GM21529 (cell line): Measurements from ENCODE around the gene ZNF750.

Experiments
- ATAC-seq: cut with Tn5 transposase; IDR thresholded peaks from one replicate; pipeline ENCODE4 v1.9.1; 2021; ENCODE audit not compliant: unreplicated experiment

ZNF750 gene

DNA sequence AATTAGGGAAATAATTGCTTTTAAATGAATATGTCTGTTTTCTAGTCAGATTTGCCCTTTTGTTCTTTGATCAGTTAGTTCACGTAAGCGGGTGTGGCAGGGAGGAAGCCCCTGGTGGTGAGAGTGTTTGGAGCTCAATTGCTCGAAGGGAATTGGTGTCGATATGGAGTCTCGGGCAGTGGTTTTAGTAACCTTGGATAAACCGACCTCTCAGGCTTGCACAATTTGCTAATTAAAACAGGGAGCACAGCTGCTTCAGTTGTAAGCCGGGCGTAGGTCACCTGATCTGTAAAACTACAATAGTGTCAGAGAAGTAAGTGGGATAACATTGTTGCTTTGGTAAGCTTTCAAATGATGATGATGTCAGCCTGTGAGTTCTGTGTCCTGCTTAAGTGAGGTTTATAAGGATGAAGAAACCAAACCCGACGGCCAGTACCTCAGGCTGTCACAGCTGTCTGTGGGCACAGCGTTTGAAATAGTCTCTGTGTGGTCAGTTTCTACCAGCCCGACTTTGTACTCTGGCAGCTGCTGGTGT lies 2.9 kb downstream of the ZNF750 start:
- ATAC-seq = no peak

DNA sequence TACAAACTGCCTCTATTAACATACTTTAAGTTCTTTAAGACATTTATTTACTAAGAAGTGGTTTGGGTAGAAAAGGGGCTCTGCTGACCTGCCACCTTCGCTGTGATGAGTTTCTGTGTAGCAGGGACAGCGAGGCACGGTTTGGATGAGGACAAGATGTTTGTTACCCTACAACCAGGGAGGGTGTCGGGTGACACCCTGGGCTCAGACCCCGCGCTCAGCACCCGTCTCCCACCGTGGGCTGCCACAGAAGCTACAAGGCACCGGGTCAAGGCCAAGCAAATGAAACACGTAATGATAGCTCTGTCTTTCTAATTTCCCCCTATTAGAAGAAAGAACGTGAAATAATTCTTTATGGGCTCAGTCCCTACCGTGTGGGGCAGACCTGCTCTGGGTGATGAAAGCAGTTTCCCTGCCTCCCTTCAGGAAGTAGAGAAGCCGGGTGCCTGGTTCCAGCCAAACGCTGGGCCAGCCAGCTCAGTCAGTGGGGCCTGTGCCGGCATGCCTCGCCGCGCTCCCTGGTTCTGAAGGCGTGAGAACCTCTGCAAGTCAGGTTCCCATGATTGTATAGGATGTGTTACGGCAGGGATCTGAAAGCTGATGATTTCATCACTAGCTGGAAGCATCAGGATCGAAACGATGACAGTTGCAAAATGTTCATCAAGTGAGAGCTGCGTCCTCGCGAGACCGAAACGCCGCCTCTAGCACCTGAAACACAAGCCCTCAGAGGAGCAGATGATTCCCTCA lies 3.9 kb downstream of the ZNF750 start:
- ATAC-seq = no peak

DNA sequence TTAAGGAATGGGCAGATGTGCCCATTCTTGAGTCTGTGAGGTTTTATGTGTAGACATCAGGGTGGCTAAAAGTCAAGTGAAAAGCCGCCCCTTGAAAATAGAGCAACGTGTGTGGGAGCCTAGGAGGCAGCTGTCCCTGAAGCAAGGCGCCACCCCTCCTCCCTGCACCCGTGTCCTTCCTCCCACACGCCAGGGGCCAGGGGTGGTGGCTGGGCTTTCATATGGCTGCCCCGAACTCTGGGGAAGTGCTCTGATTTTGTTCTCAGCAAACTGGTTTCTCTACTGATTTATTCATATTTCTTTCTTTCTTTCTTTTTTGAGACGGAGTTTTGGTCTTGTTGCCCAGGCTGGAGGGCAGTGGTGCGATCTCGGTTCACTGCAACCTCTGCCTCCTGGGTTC lies 4.7 kb downstream of the ZNF750 start:
- no peak for ATAC-seq

DNA sequence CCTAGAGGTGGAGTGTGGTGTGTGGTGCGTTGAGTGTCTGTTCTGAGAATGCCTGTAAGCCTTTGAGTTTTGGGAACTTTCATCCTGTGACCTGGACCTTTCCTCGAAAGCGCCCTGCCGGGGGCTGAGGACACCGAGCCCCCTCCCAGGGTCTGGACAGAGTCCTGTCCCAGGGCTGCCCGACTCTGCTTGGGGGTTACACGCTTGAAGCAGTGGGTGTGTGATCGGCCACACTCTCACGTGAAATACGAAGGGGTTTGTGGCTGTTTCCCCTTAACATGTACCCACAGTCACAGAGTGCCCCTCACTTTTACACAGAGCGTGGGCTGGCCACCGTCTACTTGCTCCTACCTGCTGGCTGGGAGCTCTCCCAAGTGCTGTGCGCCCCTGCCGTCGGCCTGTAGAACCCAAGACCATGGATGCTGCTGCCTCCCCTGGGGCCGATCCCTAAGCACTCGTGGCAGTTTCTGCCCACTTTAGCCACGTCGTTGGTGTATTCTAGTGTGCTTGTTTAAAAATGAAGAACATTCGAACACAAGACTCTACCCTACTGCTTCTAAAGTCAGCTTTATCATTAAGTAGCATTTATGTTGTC lies 6.8 kb downstream of the ZNF750 start:
- no peak for ATAC-seq

DNA sequence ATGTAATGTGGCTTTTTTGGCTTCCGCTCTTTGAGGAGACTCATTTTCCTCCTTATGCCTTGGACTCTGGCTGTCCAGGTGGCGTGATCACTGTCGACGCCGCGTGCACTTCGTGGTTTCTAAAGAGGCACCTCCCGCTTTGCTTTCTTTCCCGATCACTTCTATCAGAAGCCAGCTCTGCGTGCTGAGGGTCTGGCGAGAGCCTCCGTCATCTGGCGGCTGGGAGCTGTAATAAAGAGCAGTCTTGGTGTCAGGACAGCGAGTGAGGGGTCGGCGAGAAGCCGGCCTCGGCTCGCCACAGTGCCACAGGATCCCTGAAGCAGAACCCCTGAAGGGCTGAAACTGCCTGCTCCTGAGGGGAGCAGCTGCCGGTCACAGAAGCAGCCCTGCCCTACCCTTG lies 7.4 kb downstream of the ZNF750 start:
- ATAC-seq = no peak

DNA sequence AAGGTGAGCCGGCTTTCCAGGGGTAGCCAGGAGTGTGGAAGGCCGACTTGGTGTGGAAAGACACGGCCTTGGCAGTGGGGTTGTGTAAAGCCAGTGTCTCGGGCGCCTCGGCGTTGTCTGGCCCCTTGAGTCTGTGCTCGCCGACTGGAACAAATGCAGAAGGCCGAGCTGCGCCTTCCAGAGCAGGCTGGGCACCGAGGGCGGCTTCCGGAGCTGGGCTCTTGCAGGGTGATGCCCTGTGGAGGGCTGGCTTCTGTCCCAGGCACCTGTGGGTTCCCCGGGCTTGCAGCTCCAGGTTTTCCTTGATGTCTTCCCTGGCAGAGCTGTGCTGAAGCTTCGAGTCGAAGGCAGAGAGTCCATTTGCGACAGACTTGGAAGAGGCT lies 8.0 kb downstream of the ZNF750 start:
- ATAC-seq = no peak

DNA sequence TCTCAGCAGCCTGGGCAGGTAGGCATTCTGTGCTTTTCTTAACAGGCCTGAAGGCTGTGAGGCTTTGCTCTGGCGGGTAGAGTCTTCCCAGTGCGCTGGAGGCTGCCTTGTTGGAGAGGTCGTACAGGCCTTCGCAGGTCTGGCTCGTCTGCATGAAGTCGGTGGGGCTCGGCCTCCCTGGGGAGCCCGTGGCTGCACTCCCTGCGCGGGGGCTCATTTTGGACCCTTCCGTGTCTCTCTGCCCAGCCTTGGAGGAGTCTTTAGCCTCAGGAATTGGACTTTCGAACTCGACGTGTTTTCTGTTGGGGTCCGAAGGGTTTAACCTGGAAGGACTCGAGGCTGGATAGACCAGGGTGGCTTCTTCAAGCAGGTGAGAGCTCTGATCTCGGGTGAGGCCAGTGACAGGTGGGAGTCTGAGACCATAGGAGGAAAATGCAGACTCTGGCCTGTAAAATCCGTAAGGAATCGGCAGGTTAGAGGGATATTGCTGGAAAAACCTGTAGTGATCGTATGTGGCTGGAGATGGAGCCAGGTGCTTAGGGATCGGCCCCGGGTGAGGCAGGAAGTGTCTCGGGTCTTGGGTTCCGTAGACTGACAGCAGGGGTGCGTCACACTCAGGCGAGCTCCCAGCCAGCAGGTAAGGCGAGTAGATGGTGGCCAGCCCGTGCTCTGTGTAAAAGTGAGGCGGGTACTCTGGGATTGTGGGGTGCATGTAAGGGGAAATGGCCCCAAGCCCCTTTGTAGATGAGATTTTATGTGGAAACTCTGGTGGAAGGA lies 8.6 kb downstream of the ZNF750 start:
- no peak for ATAC-seq

DNA sequence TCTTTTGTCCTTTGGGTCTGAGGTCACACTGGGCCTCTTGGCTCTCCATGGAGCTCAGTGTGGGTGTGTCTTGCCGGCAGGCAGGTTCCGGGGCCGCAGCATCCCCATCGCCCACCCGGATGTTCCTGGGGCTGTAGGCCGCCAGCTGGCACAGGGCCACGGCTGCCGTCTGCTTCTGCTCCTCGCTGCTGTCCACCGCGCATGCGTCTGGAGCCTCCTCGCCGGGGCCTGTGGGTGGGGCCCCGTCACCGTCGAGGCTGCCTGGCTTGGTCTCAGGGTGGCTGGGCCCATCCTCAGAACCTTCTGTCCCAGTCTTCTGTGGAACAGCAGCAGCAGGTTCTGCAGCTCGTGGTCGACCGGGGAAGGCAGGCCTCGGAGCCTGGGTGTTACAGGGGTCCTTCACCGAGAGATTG lies 9.6 kb downstream of the ZNF750 start:
- ATAC-seq = no peak

DNA sequence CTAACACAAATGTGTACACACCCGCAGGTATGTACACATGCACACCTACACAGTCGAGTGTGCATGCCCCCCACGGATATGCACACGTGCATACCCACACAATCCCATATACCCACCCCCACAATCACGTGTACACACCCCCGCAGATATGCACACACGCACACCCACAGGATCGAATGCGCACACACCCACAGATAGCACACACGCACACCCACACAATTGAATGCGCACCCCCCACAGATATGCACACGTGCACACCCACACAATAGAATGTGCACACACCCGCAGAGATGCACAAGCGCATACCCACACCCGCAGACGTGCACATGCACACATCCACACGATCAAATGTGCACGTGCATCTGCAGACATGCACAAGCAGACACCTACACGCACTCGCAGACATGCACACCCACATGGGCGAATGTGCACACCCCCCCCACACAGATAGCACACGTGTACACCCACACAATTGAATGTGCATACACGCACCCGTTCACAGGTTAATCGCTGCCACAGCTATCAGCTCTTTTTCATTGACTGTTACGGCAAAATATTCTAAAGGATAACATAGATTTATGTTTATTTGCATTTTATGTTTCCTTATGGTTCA lies 10.8 kb downstream of the ZNF750 start:
- no peak for ATAC-seq

DNA sequence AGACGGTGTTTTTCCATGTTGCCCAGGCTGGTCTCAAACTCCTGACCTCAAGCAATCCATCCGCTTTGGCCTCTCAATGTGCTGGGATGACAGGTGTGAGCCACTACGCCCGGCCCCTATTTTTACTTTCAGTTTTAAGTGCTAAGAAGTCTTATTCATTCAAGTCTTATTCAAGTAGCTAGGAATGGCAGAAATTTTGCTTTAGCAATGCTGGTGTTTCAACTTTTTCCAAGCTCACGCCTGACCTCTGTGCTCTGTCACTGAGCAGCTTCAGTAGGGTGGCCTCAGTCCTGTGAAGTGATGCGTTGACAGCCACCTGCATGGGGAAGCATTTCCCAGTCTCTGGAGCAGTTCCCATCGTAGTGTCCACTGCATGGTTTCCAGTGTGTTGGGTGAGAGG lies 12.9 kb downstream of the ZNF750 start:
- ATAC-seq = no peak

DNA sequence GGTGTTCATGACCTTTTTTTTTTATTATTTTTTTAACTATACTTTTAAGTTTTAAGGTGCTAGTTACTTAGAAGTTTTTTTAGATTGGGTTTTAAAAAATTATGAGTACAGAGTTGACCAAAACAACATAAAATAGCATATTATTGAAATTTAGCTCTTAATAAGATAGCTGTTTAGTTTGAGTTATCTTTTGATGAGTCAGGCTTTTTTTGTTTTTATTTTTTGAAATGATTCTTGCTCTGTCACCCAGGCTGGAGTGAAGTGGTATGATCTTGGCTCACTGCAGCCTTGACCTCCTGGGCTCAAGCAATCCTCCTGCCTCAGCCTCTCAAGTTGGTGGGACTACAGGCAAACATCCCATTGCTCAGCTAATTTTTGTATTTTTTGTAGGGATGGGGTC lies 13.6 kb downstream of the ZNF750 start:
- ATAC-seq = no peak

DNA sequence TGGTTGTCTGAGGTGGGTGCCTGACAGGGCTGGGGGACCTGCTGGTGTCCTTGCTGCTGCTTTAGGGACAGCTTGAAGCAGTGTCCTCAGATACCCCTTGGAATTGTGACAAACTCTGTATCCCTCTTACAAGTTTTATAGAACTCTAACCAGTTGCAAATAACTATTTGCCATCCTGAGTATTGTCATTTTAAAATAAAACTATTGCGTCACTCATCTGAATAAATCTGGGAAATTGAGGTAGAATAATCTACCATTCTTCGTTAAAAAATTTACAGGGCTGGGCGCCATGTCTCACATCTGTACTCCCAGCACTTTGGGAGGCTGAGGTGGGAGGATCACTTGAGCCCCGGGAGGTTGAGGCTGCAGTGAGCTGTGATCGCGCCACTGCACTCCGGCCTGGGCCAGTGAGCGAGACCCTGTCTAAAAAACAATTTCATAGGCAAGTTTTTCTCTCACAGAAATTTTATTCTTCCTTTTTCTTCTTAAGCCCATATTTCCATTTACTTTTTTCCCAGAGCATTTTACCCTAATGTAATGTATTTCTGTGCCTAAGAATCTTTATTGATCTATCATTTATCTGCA lies 14.2 kb downstream of the ZNF750 start:
- no peak for ATAC-seq

DNA sequence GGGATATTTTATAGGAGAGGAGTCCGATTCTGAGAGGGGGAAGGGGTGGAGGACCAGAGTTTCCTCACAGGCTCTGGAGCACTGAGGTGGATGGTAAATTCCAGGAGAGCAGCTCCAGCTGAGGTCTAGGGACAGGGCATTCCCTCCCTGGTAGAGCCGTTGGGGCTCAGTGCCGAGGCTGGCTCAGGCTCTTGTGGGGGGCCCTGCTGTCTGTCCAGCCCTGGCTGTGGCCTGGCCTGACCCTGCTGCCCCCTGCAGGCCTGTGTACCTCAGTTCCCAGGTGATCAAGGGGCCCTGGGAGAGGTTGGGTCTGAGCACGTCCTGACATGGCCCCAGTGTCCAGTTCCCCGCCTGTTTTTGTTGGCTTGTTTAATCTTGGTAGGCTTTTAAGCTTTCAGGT lies 16.8 kb downstream of the ZNF750 start:
- no peak for ATAC-seq

DNA sequence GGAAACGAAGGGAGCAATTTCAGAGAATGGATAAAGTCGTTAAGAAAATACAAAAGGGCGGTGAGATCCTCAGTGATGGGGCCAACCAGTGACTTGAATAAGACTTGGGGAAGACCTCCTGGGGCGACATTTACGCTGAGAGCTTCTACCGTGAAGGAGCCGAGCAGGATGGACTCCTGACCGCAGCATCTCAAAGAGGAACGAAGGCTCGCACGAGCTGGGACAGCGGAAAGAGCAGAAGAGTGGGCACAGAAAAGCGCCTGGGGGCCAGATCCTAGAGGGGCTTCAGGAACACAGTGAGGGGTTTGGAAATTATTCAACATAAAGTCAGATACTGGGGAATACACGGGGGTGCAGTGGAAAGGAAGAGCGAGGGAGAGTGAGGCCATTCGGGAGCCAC lies 17.5 kb downstream of the ZNF750 start:
- no peak for ATAC-seq

DNA sequence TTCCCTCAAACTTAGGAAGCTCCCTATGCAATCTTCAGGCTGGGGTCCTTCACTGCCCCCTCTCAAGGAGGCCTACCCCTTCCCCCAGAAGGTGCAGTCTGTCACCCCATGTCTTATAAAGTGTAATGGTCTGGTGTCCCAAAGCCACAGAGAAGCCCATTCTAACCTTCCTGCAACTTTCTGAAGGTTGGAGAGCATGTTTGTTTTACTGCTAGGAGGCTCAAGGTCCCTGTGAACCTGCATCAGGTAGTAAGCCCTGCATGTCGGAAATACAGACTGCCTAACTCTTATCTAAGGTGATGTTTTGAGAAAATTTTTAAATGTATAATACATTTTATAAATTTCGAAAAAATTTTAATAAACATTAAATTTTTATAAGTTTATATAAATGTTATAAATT lies 18.3 kb downstream of the ZNF750 start:
- ATAC-seq = no peak

DNA sequence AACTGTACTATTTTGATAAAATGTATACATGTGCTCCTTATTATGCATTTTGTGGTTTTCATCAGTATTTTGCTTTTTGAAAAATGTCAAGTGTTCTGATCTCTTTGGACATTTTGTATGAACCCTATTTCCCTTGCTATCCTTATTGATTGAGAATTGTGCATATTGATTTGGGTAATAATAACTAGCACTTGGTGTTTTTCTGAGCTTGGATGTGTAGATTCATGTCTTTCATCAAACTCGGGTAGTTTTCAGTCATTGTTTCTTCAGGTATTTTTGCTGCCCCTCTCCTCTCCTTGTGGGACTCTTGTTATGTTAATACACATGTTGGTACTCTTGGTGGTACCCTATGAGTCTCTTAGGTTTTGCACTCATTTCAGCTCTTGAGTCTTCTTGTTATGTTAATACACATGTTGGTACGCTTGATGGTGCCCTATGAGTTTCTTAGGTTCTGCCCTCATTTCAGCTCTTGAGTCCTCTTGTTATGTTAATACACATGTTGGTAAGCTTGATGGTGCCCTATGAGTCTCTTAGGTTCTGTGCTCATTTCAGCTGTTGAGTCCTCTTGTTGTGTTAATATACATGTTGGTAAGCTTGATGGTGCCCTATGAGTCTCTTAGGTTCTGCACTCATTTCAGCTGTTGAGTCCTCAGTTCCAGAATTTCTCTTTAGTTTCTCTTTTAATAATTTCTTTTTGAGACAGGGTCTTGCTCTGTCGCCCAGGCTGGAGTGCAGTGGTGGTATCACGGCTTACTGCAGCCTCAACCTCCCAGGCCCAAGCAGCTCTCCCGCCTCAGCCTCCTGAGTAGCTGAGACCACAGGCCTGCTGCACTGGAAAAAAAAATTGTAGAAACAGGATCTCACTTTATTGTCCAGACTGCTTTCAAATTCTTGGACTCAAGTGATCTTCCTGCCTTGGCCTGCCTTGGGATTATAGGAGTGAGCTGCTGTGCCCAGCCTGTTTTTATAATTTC lies 19.3 kb downstream of the ZNF750 start:
- no peak for ATAC-seq

DNA sequence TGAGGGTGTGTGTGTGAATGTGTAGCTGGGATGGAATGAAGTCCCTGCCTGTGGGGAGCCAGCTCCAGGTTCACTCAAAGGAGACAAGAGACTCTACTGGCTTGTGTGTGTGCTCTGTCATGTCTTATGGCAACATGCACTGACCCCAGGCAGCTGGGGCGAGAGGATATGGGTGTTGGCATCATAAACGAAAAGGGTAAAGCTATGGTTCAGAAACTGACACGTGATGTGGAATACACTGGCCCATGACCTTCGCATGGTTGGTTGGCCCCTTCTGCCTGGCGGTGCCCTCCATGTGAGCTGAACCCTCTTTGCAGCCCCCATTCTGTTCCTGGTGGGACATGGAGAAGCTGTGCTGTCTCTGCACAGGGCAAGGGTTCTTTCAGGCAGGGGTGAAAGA lies 21.9 kb downstream of the ZNF750 start:
- no peak for ATAC-seq

DNA sequence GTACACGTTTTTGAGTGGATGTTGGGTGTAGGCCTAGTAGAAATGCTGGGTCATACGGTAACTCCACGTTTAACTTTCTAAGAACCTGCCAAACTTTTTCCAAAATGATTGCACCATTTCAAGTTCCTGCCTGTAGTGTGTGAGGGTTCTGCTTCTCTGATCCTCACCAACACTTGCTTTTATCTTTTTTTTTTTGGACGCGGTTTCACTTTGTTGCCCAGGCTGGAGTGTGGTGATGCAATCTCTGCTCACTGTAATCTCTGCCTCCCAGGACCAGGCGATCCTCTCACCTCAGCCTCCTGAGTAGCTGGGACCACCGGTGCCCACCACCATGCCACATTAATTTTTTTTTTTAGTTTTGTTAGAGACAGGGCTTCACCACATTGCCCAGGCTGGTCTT lies 23.5 kb downstream of the ZNF750 start:
- no peak for ATAC-seq

DNA sequence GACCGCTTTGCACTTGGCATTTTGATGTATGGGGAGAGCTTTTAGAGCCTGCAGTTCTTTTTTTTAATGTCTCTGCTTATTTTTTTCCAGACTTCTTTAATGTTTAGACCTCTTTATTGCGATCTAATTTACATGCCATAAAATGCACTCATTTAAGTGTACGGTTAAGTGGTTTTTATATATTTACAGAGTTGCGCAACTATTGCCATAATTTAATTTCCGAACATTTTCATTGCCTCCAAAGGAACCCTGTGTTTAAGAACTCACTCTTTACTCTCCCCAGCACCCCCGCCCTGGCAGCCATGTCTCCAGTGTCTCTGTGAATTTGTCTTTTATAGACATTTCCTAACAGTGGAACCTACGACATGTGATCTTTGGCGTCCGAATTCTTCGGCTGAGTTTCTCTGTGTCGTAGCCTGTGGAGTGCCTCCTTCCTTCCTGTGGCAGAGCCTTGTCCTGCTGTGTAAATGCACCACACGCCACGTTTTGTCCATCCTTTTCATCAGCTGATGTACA lies 24.0 kb downstream of the ZNF750 start:
- no peak for ATAC-seq

DNA sequence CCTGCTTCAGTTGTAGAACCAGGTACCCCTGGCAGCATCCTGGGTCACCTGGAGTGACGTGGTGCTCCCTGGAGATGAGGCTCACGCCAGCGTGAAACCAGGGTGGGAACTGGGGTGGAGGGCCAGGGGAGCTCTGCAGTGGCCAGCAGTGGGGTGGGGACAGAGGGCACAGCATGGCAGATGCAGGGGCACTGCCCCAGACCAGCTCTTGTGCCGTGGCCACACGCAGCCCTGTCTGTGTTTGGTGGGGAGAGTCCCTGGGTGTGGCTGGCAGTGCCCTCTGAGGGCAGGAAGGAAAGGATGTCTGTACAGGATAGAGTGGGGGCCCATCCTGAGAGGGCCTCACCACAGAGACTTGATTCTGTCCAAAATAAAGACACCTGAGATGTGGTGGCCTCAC lies 24.5 kb downstream of the ZNF750 start:
- ATAC-seq = no peak
